ENCODE data around the gene MATN3. TPM values are rescaled to one million over a fixed set of nuclear protein-coding genes. Genes with fewer than 3 reads are reported as not detected.

Gene MATN3
- total RNA-seq, 1 experiment from 2014 or later: 3.5 TPM

- CTCF ChIA-PET: no interaction called here
- POLR2A ChIA-PET: no interaction called here
- Histone ChIP-seq H3K9me3 (ENCODE audit: control insufficient read depth, insufficient read depth, low read depth, low read length) (no peaks in the 10 kb centered on the region), H3K36me3 (ENCODE audit: control insufficient read depth, insufficient read depth, low read length) (peaks cover 4% of the 10 kb centered on the region; the same call in 1 of the 2 replicates), H3K27ac (ENCODE audit: low read length) (no peak overlapping the region), H3K4me3 (ENCODE audit: low read depth in 2 of 2, low read length in 2 of 2) (no peak overlapping the region), H3K27me3 (ENCODE audit: control insufficient read depth, insufficient read depth, low read length) (no peaks in the 10 kb centered on the region), H3K4me1 (ENCODE audit: control insufficient read depth, insufficient read depth, low read length) (peaks cover 15% of the 10 kb centered on the region)
- DNase-seq (ENCODE audit: low read depth, low spot score) (no peak), ATAC-seq (no peak)
- intact Hi-C loops (cut with micrococcal nuclease; ENCODE audit: unreplicated experiment) (no loop called here), in situ Hi-C loops (cut with HindIII; ENCODE audit: low pct_unique_long_range_greater_than_20kb, low sequenced_read_pairs) (no loop called here)
- TF ChIP-seq SIN3A (IDR thresholded peaks at IDR 0.05; ENCODE audit: borderline replicate concordance, insufficient read depth, low read depth, low read length) (no peak), TCF7L2 (IDR thresholded peaks at IDR 0.05; ENCODE audit: low read depth, low read length) (no peak), REST (IDR thresholded peaks at IDR 0.05; ENCODE audit: insufficient read depth in 1 of 2, low read depth in 2 of 2, low read length in 1 of 2) (no peak), POLR2AphosphoS5 (IDR thresholded peaks at IDR 0.05; ENCODE audit: low read depth, low read length) (no peak), CTCF (IDR thresholded peaks at IDR 0.05) (no peak)
- no TSS peak for BruUV-seq (replicated peaks)
These were observed 32.3 kb upstream of the MATN3 start for GRCh38 chr2:20044778-20045177.

- H3K9me3 ChIP-seq (ENCODE audit: control insufficient read depth, insufficient read depth, low read depth, low read length): no peaks in the 10 kb centered on the region
- H3K27me3 ChIP-seq (ENCODE audit: control insufficient read depth, insufficient read depth, low read length): no peaks in the 10 kb centered on the region
- ChIA-PET CTCF (no interaction called here), POLR2A (interaction anchor here (0.7 kb wide), 1 partner anchor 8 kb away, joined by 5 read pairs; no protein-coding TSS in a partner anchor)
- no peaks in the 10 kb centered on the region; the same call in 1 of the 2 replicates for H3K4me1 ChIP-seq (ENCODE audit: control insufficient read depth, insufficient read depth, low read length)
- no peaks in the 10 kb centered on the region; the same call in 1 of the 2 replicates for H3K36me3 ChIP-seq (ENCODE audit: control insufficient read depth, insufficient read depth, low read length)
- H3K4me3 ChIP-seq (ENCODE audit: low read depth in 2 of 2, low read length in 2 of 2): no peak overlapping the region
- in situ Hi-C loops (cut with HindIII; ENCODE audit: low pct_unique_long_range_greater_than_20kb, low sequenced_read_pairs) (no loop called here), intact Hi-C loops (cut with micrococcal nuclease; ENCODE audit: unreplicated experiment) (no loop called here)
- H3K27ac ChIP-seq (ENCODE audit: low read length): no peak overlapping the region
- TF ChIP-seq TCF7L2 (IDR thresholded peaks at IDR 0.05; ENCODE audit: low read depth, low read length) (no peak), CTCF (IDR thresholded peaks at IDR 0.05) (no peak), REST (IDR thresholded peaks at IDR 0.05; ENCODE audit: insufficient read depth in 1 of 2, low read depth in 2 of 2, low read length in 1 of 2) (no peak), SIN3A (IDR thresholded peaks at IDR 0.05; ENCODE audit: borderline replicate concordance, insufficient read depth, low read depth, low read length) (no peak), POLR2AphosphoS5 (IDR thresholded peaks at IDR 0.05; ENCODE audit: low read depth, low read length) (no peak)
- ATAC-seq (no peak), DNase-seq (ENCODE audit: low read depth, low spot score) (no peak)
- BruUV-seq (replicated peaks): no TSS peak
These were observed 30.1 kb upstream of the MATN3 start for GRCh38 chr2:20042531-20042930.

Data from Panc1 (cell line).